ENCODE data around the gene MACROD2.
A peak's percentile ranks its signal among the peaks of the same experiment; 100 is the strongest.
"Not testable (repeated sequence)": the region's sequence is repeated elsewhere in the genome, so short reads cannot be mapped to it uniquely, and the experiment has no call there.

The MACROD2 gene

DNA sequence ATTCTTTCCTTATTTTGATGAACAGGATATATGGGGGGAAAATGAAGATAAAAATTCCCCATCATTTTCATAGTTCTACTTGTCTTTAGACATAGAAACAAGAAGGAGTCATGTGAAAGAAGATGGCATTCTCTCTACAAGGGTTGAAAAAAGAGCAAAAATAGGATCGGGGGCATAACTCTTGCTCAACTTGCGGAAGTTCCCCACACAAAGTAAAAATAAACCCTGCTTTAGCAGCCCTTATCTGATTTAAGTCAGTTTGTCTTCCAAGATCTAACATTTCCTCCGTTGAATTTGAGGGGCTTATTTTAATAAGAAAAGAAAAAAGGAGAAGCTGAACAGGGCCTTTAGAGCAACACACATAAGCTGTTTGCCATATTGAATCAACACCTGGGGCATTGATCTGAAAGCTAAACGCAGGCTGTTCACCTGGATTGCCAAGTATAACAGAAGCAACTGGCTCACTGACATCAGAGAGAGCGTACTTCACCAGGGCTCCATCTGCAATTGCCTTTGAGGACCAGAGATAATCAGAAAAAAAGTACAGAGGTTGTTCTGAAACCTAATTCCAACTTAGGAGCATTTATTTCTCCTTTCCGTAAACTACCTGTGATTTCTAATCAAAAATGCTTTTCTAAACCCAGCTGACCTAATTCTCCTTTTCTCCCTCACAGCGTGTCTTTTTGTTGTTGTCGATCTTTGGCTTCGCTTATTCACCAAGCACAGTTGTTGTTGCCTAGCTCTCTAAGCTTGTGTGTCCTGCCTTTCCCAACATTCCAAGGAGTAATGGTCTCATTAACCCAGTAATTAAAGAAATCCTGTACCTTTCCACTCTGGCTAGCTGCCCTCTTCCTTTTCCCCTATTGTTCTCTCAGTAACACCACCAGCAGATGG lies 2010.0 kb downstream of the MACROD2 start:
- H3K4me3 ChIP-seq (ENCODE audit: low read depth, low read length), result no peak overlapping the region
- TF ChIP-seq, protein P1, sequence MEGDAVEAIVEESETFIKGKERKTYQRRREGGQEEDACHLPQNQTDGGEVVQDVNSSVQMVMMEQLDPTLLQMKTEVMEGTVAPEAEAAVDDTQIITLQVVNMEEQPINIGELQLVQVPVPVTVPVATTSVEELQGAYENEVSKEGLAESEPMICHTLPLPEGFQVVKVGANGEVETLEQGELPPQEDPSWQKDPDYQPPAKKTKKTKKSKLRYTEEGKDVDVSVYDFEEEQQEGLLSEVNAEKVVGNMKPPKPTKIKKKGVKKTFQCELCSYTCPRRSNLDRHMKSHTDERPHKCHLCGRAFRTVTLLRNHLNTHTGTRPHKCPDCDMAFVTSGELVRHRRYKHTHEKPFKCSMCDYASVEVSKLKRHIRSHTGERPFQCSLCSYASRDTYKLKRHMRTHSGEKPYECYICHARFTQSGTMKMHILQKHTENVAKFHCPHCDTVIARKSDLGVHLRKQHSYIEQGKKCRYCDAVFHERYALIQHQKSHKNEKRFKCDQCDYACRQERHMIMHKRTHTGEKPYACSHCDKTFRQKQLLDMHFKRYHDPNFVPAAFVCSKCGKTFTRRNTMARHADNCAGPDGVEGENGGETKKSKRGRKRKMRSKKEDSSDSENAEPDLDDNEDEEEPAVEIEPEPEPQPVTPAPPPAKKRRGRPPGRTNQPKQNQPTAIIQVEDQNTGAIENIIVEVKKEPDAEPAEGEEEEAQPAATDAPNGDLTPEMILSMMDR (conservative IDR thresholded peaks at IDR 0.05; ENCODE audit: low read depth, low read length), result no peak
- no peak for DNase-seq (ENCODE audit: low read depth)

DNA sequence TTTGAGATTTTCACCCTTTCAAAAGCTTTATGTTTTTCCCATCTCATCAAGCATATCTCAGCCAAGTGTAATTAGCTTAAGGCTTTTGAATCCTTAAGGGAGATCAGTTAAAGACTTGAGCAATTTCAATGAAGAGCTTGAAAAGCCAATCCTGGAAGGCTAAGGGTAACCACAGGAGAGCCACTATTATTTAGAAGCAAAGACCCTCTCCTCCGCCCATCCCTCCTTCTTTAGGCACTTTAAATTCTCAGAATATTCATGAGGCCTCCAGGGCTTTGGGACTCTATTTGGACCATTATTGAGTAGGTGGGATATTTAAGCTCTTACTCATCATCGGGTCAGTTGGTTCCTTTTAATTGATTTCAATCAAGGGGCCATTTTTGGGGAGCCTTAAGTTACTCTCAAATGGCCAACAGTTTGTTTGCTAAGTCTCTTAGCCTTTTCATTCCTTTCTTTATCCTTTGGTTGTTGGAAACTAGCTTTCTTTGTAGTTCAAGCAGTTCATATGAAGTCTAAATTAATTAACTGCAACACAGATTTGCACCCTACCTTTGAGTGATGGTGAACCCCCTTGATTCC lies 2010.7 kb downstream of the MACROD2 start:
- TF ChIP-seq, protein P1 (conservative IDR thresholded peaks at IDR 0.05; ENCODE audit: low read depth, low read length), result no peak
- no peak for DNase-seq (ENCODE audit: low read depth)
- no peak overlapping the region for H3K4me3 ChIP-seq (ENCODE audit: low read depth, low read length)

DNA sequence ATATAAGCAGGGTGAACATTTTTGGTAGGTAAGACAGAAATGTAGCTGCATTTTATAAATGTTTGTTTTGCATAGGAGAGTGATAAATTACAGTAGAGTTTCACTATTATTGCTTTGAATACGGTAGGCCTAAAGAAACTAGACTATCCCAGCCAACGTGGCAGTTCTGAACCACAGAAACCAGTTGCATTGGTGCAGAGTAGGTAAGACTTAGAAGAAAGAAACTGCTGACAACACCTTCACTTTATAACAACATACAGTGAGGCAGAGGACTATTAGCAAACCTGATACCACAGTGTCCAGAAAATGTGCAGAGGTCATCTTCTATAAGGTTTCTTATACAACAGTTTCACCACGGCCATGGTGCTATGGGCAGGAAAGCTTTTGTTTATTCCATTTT lies 2011.8 kb downstream of the MACROD2 start:
- DNase-seq (ENCODE audit: low read depth), result no peak
- TF ChIP-seq, protein P1 (conservative IDR thresholded peaks at IDR 0.05; ENCODE audit: low read depth, low read length), result no peak
- no peak overlapping the region for H3K4me3 ChIP-seq (ENCODE audit: low read depth, low read length)

DNA sequence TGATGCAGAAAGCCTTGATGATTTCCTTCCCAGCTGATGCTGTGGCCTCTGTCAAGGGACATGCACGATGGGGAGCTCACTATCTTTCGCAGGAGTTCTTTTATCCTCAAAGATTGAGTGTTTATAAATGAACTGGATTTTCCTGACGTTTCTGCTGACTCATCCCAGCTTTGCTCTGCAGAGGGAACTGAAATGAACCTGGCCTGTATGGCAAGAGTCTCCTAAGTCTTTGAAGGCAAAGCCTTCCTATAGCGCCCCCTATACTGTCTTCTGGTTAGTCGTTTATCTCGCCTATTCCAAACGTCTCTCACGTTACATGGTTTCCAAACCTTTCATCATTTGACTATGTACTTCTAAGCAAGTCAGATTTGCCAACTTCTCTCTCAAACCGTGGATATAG lies 2012.6 kb downstream of the MACROD2 start:
- TF ChIP-seq, protein P1 (conservative IDR thresholded peaks at IDR 0.05; ENCODE audit: low read depth, low read length), result no peak
- H3K4me3 ChIP-seq (ENCODE audit: low read depth, low read length), result no peak overlapping the region
- peak; percentile 8 for DNase-seq (ENCODE audit: low read depth)

DNA sequence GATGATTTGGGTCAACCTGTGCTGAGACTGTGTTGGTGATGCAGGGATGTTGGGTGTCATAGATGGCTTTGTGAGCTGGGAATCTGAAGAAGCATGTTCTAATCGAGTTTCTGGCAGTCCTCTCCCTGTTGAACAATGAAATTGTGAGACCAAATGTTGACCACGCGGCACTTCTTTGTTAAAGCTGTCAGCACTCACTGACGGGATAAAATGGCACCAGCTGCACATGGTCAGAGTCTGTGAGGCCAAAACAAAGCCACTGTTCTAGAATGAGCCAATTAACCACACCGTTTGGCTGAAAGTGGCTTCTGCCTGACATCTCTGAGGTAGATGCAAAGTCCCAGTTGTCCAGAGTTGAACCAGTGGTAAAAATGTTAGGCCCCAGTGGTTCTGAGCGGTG lies 2015.7 kb downstream of the MACROD2 start:
- no peak for DNase-seq (ENCODE audit: low read depth)
- H3K4me3 ChIP-seq (ENCODE audit: low read depth, low read length), result no peak overlapping the region
- TF ChIP-seq, protein P1 (conservative IDR thresholded peaks at IDR 0.05; ENCODE audit: low read depth, low read length), result no peak

DNA sequence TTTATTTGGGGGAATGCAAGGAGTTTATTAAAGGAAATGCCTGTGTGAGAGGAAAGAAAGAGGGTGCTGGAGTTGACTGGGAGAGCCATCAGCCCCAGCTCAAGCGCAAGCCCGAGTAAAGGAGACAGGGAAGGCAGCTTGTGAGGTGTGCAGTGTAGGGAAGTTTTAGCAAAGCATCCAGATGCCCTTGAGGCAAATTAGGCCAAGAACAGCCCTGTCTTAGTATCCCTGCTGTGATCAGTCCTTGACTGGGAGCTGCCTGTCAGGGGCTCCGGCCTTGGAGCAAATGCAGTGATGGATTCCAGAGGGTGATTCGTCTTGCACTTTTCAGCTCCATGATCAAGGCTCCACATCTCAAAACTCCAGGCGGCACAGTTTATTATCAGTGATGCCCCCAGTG lies 2016.2 kb downstream of the MACROD2 start:
- TF ChIP-seq, protein P1 (conservative IDR thresholded peaks at IDR 0.05; ENCODE audit: low read depth, low read length), result no peak
- H3K4me3 ChIP-seq (ENCODE audit: low read depth, low read length), result no peak overlapping the region
- no peak for DNase-seq (ENCODE audit: low read depth)

DNA sequence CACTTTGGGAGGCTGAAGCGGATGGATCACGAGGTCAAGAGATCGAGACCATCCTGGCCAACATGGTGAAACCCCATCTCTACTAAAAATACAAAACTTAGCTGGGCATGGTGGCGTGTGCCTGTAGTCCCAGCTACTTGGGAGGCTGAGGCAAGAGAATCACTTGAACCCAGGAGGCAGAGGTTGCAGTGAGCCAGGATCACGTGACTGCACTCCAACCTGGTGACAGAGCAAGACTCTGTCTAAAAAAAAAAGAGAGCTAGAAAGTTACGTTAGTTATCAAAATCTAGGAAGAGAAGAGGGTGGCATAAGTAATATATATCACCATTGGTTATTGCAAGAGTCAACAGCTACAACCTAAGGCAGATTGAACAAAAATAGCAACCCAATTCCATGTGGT lies 2017.6 kb downstream of the MACROD2 start:
- H3K4me3 ChIP-seq (ENCODE audit: low read depth, low read length); DNase-seq (ENCODE audit: low read depth): not testable (repeated sequence)
